ENCODE results near the gene PSORS1C1.

The PSORS1C1 gene

GRCh38 chr6:31145386-31145785 is 30.8 kb downstream of the PSORS1C1 start:
- H3K4me3 ChIP-seq (ENCODE audit: low read depth, low read length), result no peak overlapping the region
- no peak for TF ChIP-seq CTCF (conservative IDR thresholded peaks at IDR 0.05; ENCODE audit: low read depth, low read length)
- DNase-seq (ENCODE audit: low read depth), result no peak

- DNase-seq (ENCODE audit: low read depth), result no peak
- TF ChIP-seq CTCF (conservative IDR thresholded peaks at IDR 0.05; ENCODE audit: low read depth, low read length), result no peak
- no peak overlapping the region for H3K4me3 ChIP-seq (ENCODE audit: low read depth, low read length)
Measured at GRCh38 chr6:31149827-31150447, 35.3 kb downstream of the PSORS1C1 start.

- no peak for DNase-seq (ENCODE audit: low read depth)
- no peak overlapping the region for H3K4me3 ChIP-seq (ENCODE audit: low read depth, low read length)
- no peak for TF ChIP-seq CTCF (conservative IDR thresholded peaks at IDR 0.05; ENCODE audit: low read depth, low read length)
Measured at GRCh38 chr6:31152781-31153180, 38.2 kb downstream of the PSORS1C1 start.

GRCh38 chr6:31154436-31154835 is 39.8 kb downstream of the PSORS1C1 start:
- no peak for DNase-seq (ENCODE audit: low read depth)
- TF ChIP-seq CTCF (conservative IDR thresholded peaks at IDR 0.05; ENCODE audit: low read depth, low read length), result no peak
- no peak overlapping the region for H3K4me3 ChIP-seq (ENCODE audit: low read depth, low read length)

- TF ChIP-seq CTCF (conservative IDR thresholded peaks at IDR 0.05; ENCODE audit: low read depth, low read length), result no peak
Measured at GRCh38 chr6:31156641-31157040, 42.0 kb downstream of the PSORS1C1 start.

GRCh38 chr6:31157513-31158139 is 43.0 kb downstream of the PSORS1C1 start, which contains the start of gene CCHCR1:
CCHCR1 (minus strand) TSS chr6:31157802; CDS start chr6:31157600, 202 bp downstream.
- peak within 1 kb of the TSS; percentile 76 for H3K4me3 ChIP-seq (ENCODE audit: low read depth, low read length)
- DNase-seq (ENCODE audit: low read depth), result no peak
- TF ChIP-seq CTCF (conservative IDR thresholded peaks at IDR 0.05; ENCODE audit: low read depth, low read length), result no peak

More at GRCh38 chr6:31156641-31157040, 42.0 kb downstream of the PSORS1C1 start:
- no peak overlapping the region for H3K4me3 ChIP-seq (ENCODE audit: low read depth, low read length)
- DNase-seq (ENCODE audit: low read depth), result no peak
